K562 (cell line): ENCODE measurements around the gene MCCC2. TPM values are rescaled to one million over a fixed set of nuclear protein-coding genes. Genes with fewer than 3 reads are reported as not detected.

Experiments used
- ATAC-seq: fragments of 200-7000 bp; cut with Tn5 transposase; 3 replicates; pipeline ENCODE4 v1.9.1; 2020; ENCODE audit warnings: moderate library complexity
- BruUV-seq: library from RNA; stranded (reverse); fragments of 400-500 nt; replicated peaks from 2 replicates; lab custom pipeline; 2021; lab: Mats Ljungman, UMichigan
- CTCF ChIA-PET: fragments of 300-600 bp; formaldehyde crosslinking; extraction: SDS; loops from one replicate; lab custom pipeline; 2021; ENCODE audit warnings: low intra/inter-chr PET ratio; lab: Yijun Ruan, JAX
- POLR2A ChIA-PET: fragments of 300-600, 350-650 bp; sonication (Branson Sonifier 250); formaldehyde crosslinking; extraction: SDS; loops from one replicate; lab custom pipeline; 2021; ENCODE audit warnings: antibody characterized with exemption, inconsistent platforms; lab: Yijun Ruan, JAX
- DNase-seq, 4 experiments: peaks; one replicate each; pipeline versions ENCODE4 v3.0.0 to v3.0.0-alpha.2; 2011 to 2018; ENCODE audit warnings: low spot score in 3 of 4, mixed read lengths in 3 of 4; ENCODE audit errors: extremely low read depth in 1 of 4
- FAIRE-seq: peaks from 2 replicates; lab custom pipeline; 2011; peaks lifted over from hg19 to GRCh38; lab: Jason Lieb, UNC
- H2AFZ ChIP-seq: 2 replicates; pipeline ENCODE4 v1.6.0; 2011; ENCODE audit warnings: low read depth, low read length, control low read depth, inconsistent platforms
- H3K27ac ChIP-seq: fragments of 200-600 bp; 3 replicates; pipeline ENCODE4 v1.8.0; 2011; ENCODE audit warnings: low read depth, mild to moderate bottlenecking, control low read depth, inconsistent platforms, low read length, moderate library complexity, mixed read lengths; ENCODE audit errors: extremely low read depth
- H3K27me3 ChIP-seq, 2 experiments: fragments of 300-600 bp in 1 of 2; 2 replicates in 1 of 2; 3 replicates in 1 of 2; pipeline versions ENCODE4 v1.6.0 to v1.8.0; 2011; ENCODE audit warnings: inconsistent platforms in 2 of 2, low read length in 2 of 2, mild to moderate bottlenecking in 1 of 2, mixed read lengths in 1 of 2, moderate library complexity in 1 of 2; ENCODE audit not compliant: control insufficient read depth in 2 of 2, insufficient read depth in 2 of 2
- H3K36me3 ChIP-seq: fragments of 300-600 bp; 3 replicates; pipeline ENCODE4 v1.8.0; 2011; ENCODE audit warnings: mild to moderate bottlenecking, low read length, inconsistent platforms; ENCODE audit not compliant: control insufficient read depth, insufficient read depth
- H3K4me1 ChIP-seq, 2 experiments: fragments of 200-600 bp in 1 of 2; replicated peaks in 1 of 2; 2 replicates in 1 of 2; 3 replicates in 1 of 2; pipeline versions ENCODE4 v1.5.1 to v1.8.0; 2011; ENCODE audit warnings: inconsistent platforms in 2 of 2, low read length in 2 of 2, mild to moderate bottlenecking in 1 of 2, mixed read lengths in 1 of 2, moderate library complexity in 1 of 2; ENCODE audit not compliant: control insufficient read depth in 2 of 2, insufficient read depth in 2 of 2
- H3K4me2 ChIP-seq: 2 replicates; pipeline ENCODE4 v1.6.1; 2011; ENCODE audit warnings: low read length, control low read depth, inconsistent platforms, mixed read lengths; ENCODE audit not compliant: insufficient read depth
- H3K4me3 ChIP-seq: fragments of 200-600 bp; sonication (generic), shearing (Covaris generic); 2 replicates; pipeline ENCODE4 v1.5.1; 2016; ENCODE audit warnings: control low read depth, inconsistent platforms
- H3K79me2 ChIP-seq: fragments of 200-600 bp; 3 replicates; pipeline ENCODE4 v1.8.0; 2011; ENCODE audit warnings: low read length, inconsistent platforms; ENCODE audit not compliant: control insufficient read depth, insufficient read depth
- H3K9ac ChIP-seq, 2 experiments: 2 replicates each; pipeline versions ENCODE4 v1.6.0 to v1.6.1; 2011; ENCODE audit warnings: low read depth in 2 of 2, low read length in 2 of 2, control low read depth in 1 of 2, inconsistent platforms in 1 of 2, mild to moderate bottlenecking in 1 of 2, mixed read lengths in 1 of 2; ENCODE audit not compliant: insufficient read depth in 1 of 2
- H3K9me1 ChIP-seq: one replicate; pipeline ENCODE4 v1.6.0; 2011; ENCODE audit warnings: inconsistent platforms, mild to moderate bottlenecking, low read length, moderate library complexity; ENCODE audit not compliant: control insufficient read depth, insufficient read depth
- H3K9me3 ChIP-seq: replicated peaks from 2 replicates; pipeline ENCODE4 v1.5.1; 2011; ENCODE audit warnings: low read depth, low read length, inconsistent platforms; ENCODE audit not compliant: control insufficient read depth, insufficient read depth
- H4K20me1 ChIP-seq: replicated peaks from 2 replicates; pipeline ENCODE4 v1.6.1; 2011; ENCODE audit warnings: low read length, inconsistent platforms, mixed read lengths; ENCODE audit not compliant: control insufficient read depth, insufficient read depth
- BRF2 ChIP-seq: IDR thresholded peaks from 3 replicates; pipeline ENCODE4 v1.6.1; 2011; ENCODE audit warnings: borderline replicate concordance, mild to moderate bottlenecking; ENCODE audit not compliant: insufficient read length, insufficient read depth
- MAFK ChIP-seq: IDR thresholded peaks from 2 replicates; pipeline ENCODE4 v1.6.1; 2011; ENCODE audit warnings: low read length, improper control_type of control experiment
- NEUROD1 ChIP-seq: fragments of 150-350 bp; IDR thresholded peaks from 2 replicates; pipeline ENCODE4 v1.6.1; 2014; ENCODE audit warnings: borderline replicate concordance, low read length, low read depth; ENCODE audit not compliant: partially characterized antibody
- NFXL1 ChIP-seq: fragments of 450-650 bp; formaldehyde crosslinking; IDR thresholded peaks from 2 replicates; pipeline ENCODE4 v1.4.0; 2021; ENCODE audit warnings: mild to moderate bottlenecking
- POLR2H ChIP-seq: IDR thresholded peaks from 2 replicates; pipeline ENCODE4 v1.6.1; 2016; ENCODE audit warnings: missing genetic modification characterization, low read depth, mild to moderate bottlenecking, control low read depth, missing compliant biosample characterization, moderate library complexity
- RB1 ChIP-seq: fragments of 450-650 bp; IDR thresholded peaks from 2 replicates; pipeline ENCODE4 v1.6.1; 2017; ENCODE audit warnings: low read depth, mild to moderate bottlenecking
- SMC3 ChIP-seq: conservative IDR thresholded peaks from 2 replicates; pipeline ENCODE4 v1.6.1; 2011; ENCODE audit warnings: low read depth, low read length, improper control_type of control experiment; ENCODE audit not compliant: insufficient read depth
- SREBF1 ChIP-seq: fragments of 150-350 bp; IDR thresholded peaks from 2 replicates; pipeline ENCODE4 v1.6.1; 2014; ENCODE audit warnings: antibody characterized with exemption, low read depth, low read length, borderline replicate concordance
- SRSF1 ChIP-seq: fragments of 200-400 bp; formaldehyde crosslinking; IDR thresholded peaks from 2 replicates; pipeline ENCODE4 v1.6.1; 2017; ENCODE audit warnings: mild to moderate bottlenecking, low read depth, low read length, moderate library complexity
- YBX1 ChIP-seq: fragments of 450-650 bp; IDR thresholded peaks from 2 replicates; pipeline ENCODE4 v1.7.1; 2016; ENCODE audit warnings: mild to moderate bottlenecking
- WGBS: fragments of 100-300 bp; shearing (Covaris generic); methylation state at CpG from one replicate; pipeline ENCODE4 v1.1.6; 2016; ENCODE audit warnings: low coverage, mixed read lengths; ENCODE audit not compliant: insufficient coverage; ENCODE audit errors: missing lambda C conversion rate; 5-methylcytosine and 5-hydroxymethylcytosine counted together
- in situ Hi-C: fragments of 300-500 bp; cut with MboI; formaldehyde crosslinking; loops from 4 replicates; pipeline ENCODE4 v1.15.0; 2018; ENCODE audit warnings: inconsistent platforms, mixed read lengths
- intact Hi-C: fragments of 100-400 bp; cut with micrococcal nuclease; formaldehyde crosslinking; loops from 2 replicates; pipeline ENCODE4 v1.14.2; 2022
- polyA plus RNA-seq, 8 experiments: library from polyadenylated mRNA; depleted of rRNA in 4 of 8; stranded (reverse) in 5 of 8; unstranded in 3 of 8; fragments of >200 nt; fragmentation: Nextera tagmentation in 2 of 8; fragmentation: Illumina TruSeq in 1 of 8; extraction: Ambion mirVana in 2 of 8; extraction: Trizol in 1 of 8; gene quantifications; 2 replicates each; pipeline versions ENCODE4 v1.2.1 to v1.2.3, GENCODE V29; 2011 to 2014; ENCODE audit warnings: inconsistent platforms in 1 of 8, missing spikeins in 1 of 8
- total RNA-seq, 7 experiments: library from RNA; depleted of rRNA in 6 of 7; stranded (reverse); fragments of >200 nt in 6 of 7; fragmentation: Illumina TruSeq in 2 of 7; extraction: Trizol in 2 of 7; gene quantifications; 2 replicates each; pipeline versions ENCODE4 v1.2.1 to v1.2.3, GENCODE V29; 2011 to 2021; ENCODE audit warnings: low replicate concordance in 1 of 7

MCCC2 gene
- total and polyA plus RNA-seq, 9 of the 15 experiments (the other 6 are each of a cell fraction or from before 2014, with no cell fraction given), result 17.1 to 77.9 (median 52.5) TPM

DNA sequence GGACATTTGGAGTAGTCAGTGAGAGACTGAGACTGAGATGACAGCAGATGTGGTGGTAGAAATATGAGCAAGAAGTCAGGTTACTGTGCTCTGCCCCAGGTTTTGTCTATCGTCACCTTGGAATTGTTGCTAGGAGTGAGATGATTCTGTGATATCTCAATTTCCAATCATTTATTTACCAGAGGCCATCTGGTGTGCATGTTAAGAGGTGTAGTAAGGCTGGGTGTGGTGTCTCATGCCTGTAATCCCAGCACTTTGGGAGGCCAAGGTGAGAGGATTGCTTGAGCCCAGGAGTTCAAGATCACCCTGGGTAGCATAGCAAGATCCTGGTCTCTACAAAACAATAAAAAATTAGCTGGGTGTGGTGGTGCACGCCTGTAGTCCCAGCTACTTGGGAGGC lies 93.4 kb downstream of the MCCC2 start:
- CTCF ChIA-PET, result no interaction called here
- H3K36me3 ChIP-seq, result no peaks in the 10 kb centered on the region
- no peak for ATAC-seq
- BruUV-seq, result no TSS peak
- H3K27me3 ChIP-seq, result peaks cover 4 to 11% of the 10 kb centered on the region in 2 experiments; a peak in 3 of 5 replicates
- H3K9me1 ChIP-seq, result no peaks in the 10 kb centered on the region
- intact Hi-C loops (no loop called here), in situ Hi-C loops (no loop called here)
- TF ChIP-seq POLR2H (tag) (no peak), RB1 (no peak), MAFK (no peak), NEUROD1 (no peak), YBX1 (no peak), SRSF1 (no peak), BRF2 (no peak), SMC3 (no peak), NFXL1 (CRISPR knock-in tag) (no peak), SREBF1 (no peak)
- 4% methylated on average over 2 of the region's 2 CpGs for WGBS
- FAIRE-seq, result no peak
- H3K9ac ChIP-seq, result no peak overlapping the region
- H3K79me2 ChIP-seq, result no peaks in the 10 kb centered on the region
- no peaks in the 10 kb centered on the region for H3K9me3 ChIP-seq
- H2AFZ ChIP-seq, result no peak overlapping the region
- H3K4me2 ChIP-seq, result no peak overlapping the region
- H3K4me3 ChIP-seq, result no peak overlapping the region
- POLR2A ChIA-PET, result interaction anchor here (0.6 kb wide), 1 partner anchor 356 kb away, joined by 4 read pairs; no protein-coding TSS in a partner anchor
- H3K4me1 ChIP-seq, result no peaks in the 10 kb centered on the region; a peak in 1 of 5 replicates
- no peaks in the 10 kb centered on the region for H4K20me1 ChIP-seq
- H3K27ac ChIP-seq, result no peak overlapping the region
- DNase-seq, result no peak
